Urinary bladder (tissue), 4 donors: ENCODE measurements around the gene HOXA4. TPM values are rescaled to one million over a fixed set of nuclear protein-coding genes. Genes with fewer than 3 reads are reported as not detected.

ENCODE experiments used
- DNase-seq: peaks from one replicate; pipeline ENCODE4 v3.0.0-alpha.2; 2015; ENCODE audit errors: extremely low spot score
- H3K27ac ChIP-seq: one replicate; pipeline ENCODE4 v1.5.1; 2013; ENCODE audit warnings: low read depth, mild to moderate bottlenecking, moderate library complexity
- H3K36me3 ChIP-seq: one replicate; pipeline ENCODE4 v1.6.1; 2013; ENCODE audit warnings: mild to moderate bottlenecking, moderate library complexity; ENCODE audit not compliant: insufficient read depth
- H3K4me1 ChIP-seq: one replicate; pipeline ENCODE4 v1.6.1; 2013; ENCODE audit warnings: mild to moderate bottlenecking, moderate library complexity; ENCODE audit not compliant: insufficient read depth
- H3K4me3 ChIP-seq: one replicate; pipeline ENCODE4 v1.5.1; 2013; ENCODE audit warnings: low read depth, low read length
- WGBS: extraction: QIAGEN DNeasy Blood & Tissue Kit; methylation state at CpG from one replicate; pipeline ENCODE4 v1.1.7; 2013; 5-methylcytosine and 5-hydroxymethylcytosine counted together
- polyA plus RNA-seq: library from polyadenylated mRNA; stranded (reverse); fragments of 200-250 nt; gene quantifications from one replicate; pipeline ENCODE4 v1.2.3, GENCODE V29; 2013
- total RNA-seq: library from RNA; depleted of rRNA; stranded (reverse); fragments of >200 nt; gene quantifications from one replicate; pipeline ENCODE4 v1.2.3, GENCODE V29; 2014
- donor health status: healthy with polysubstance abuse.
- donor health status: healthy.

The HOXA4 gene
- 1.0 TPM for total RNA-seq
- polyA plus RNA-seq = 6.0 TPM

GRCh38 chr7:27130540-27131389 is at the start of gene HOXA4:
HOXA4 (minus strand) TSS chr7:27130757; CDS start chr7:27130733, 24 bp downstream.
- peak; percentile 82 for DNase-seq
- 3% methylated on average over 67 of the region's 67 CpGs for WGBS
- H3K27ac ChIP-seq = peak within 1 kb of the TSS; percentile 60
- no peaks in the 10 kb centered on the region for H3K36me3 ChIP-seq
- peak within 1 kb of the TSS; percentile 89 for H3K4me3 ChIP-seq
- H3K4me1 ChIP-seq = peaks cover 3% of the 10 kb centered on the region

- Histone ChIP-seq H3K36me3 (no peaks in the 10 kb centered on the region), H3K4me3 (peak overlapping the region; percentile 47), H3K27ac (peak overlapping the region; percentile 90), H3K4me1 (no peaks in the 10 kb centered on the region)
- WGBS = 5% methylated on average over 56 of the region's 56 CpGs
- DNase-seq = no peak
These were observed 49.2 kb upstream of the HOXA4 start for GRCh38 chr7:27179503-27180430.

- Histone ChIP-seq H3K36me3 (no peaks in the 10 kb centered on the region), H3K4me1 (no peaks in the 10 kb centered on the region), H3K27ac (peak overlapping the region; percentile 90), H3K4me3 (peak overlapping the region; percentile 47)
- WGBS = 27% methylated on average over 14 of the region's 14 CpGs
- DNase-seq = no peak
These were observed 48.5 kb upstream of the HOXA4 start for GRCh38 chr7:27179030-27179429.

GRCh38 chr7:27178366-27178765 is 47.8 kb upstream of the HOXA4 start:
- Histone ChIP-seq H3K27ac (peak overlapping the region; percentile 64), H3K4me3 (peak overlapping the region; percentile 47), H3K4me1 (no peaks in the 10 kb centered on the region), H3K36me3 (no peaks in the 10 kb centered on the region)
- no peak for DNase-seq
- 34% methylated on average over 6 of the region's 6 CpGs for WGBS

GRCh38 chr7:27177795-27178320 is 47.3 kb upstream of the HOXA4 start:
- Histone ChIP-seq H3K36me3 (no peaks in the 10 kb centered on the region), H3K27ac (peak overlapping the region; percentile 95), H3K4me1 (no peaks in the 10 kb centered on the region), H3K4me3 (peak overlapping the region; percentile 47)
- 27% methylated on average over 5 of the region's 5 CpGs for WGBS
- DNase-seq = no peak

- no peaks in the 10 kb centered on the region for H3K4me1 ChIP-seq
These were observed 46.6 kb upstream of the HOXA4 start for GRCh38 chr7:27176962-27177794.

GRCh38 chr7:27176524-27176845 is 45.9 kb upstream of the HOXA4 start:
- peak overlapping the region; percentile 95 for H3K27ac ChIP-seq
- no peak for DNase-seq
- H3K36me3 ChIP-seq = no peaks in the 10 kb centered on the region
- H3K4me3 ChIP-seq = peak overlapping the region; percentile 41
- H3K4me1 ChIP-seq = no peaks in the 10 kb centered on the region
- WGBS = 37% methylated on average over 3 of the region's 3 CpGs

More at GRCh38 chr7:27176962-27177794, 46.6 kb upstream of the HOXA4 start:
- WGBS = 31% methylated on average over 22 of the region's 22 CpGs
- Histone ChIP-seq H3K4me3 (peak overlapping the region; percentile 47), H3K27ac (peak overlapping the region; percentile 95), H3K36me3 (no peaks in the 10 kb centered on the region)
- DNase-seq = no peak

GRCh38 chr7:27175626-27176523 is 45.3 kb upstream of the HOXA4 start:
- DNase-seq = no peak
- Histone ChIP-seq H3K36me3 (peaks cover 2% of the 10 kb centered on the region), H3K4me3 (peak overlapping the region; percentile 41), H3K27ac (peak overlapping the region; percentile 95), H3K4me1 (no peaks in the 10 kb centered on the region)
- 33% methylated on average over 40 of the region's 40 CpGs for WGBS

- peaks cover 2% of the 10 kb centered on the region for H3K36me3 ChIP-seq
- peak overlapping the region; percentile 83 for H3K4me3 ChIP-seq
- no peak for DNase-seq
- H3K4me1 ChIP-seq = no peaks in the 10 kb centered on the region
- peak overlapping the region; percentile 95 for H3K27ac ChIP-seq
- 52% methylated on average over 12 of the region's 12 CpGs for WGBS
These were observed 44.5 kb upstream of the HOXA4 start for GRCh38 chr7:27174874-27175625.

GRCh38 chr7:27173956-27174873 is 43.7 kb upstream of the HOXA4 start, which contains the start of gene HOXA10:
HOXA10 (minus strand) TSS chr7:27174320; CDS start chr7:27174306, 14 bp downstream.
- Histone ChIP-seq H3K4me3 (peak within 1 kb of the TSS; percentile 83), H3K36me3 (peaks cover 2% of the 10 kb centered on the region), H3K4me1 (no peaks in the 10 kb centered on the region), H3K27ac (peak within 1 kb of the TSS; percentile 95)
- 5% methylated on average over 82 of the region's 82 CpGs for WGBS
- DNase-seq = no peak

- DNase-seq = no peak
- H3K4me3 ChIP-seq = peak overlapping the region; percentile 83
- H3K36me3 ChIP-seq = peaks cover 2% of the 10 kb centered on the region
- H3K4me1 ChIP-seq = no peaks in the 10 kb centered on the region
- H3K27ac ChIP-seq = peak overlapping the region; percentile 95
- 0% methylated on average over 59 of the region's 59 CpGs for WGBS
These were observed 43.0 kb upstream of the HOXA4 start for GRCh38 chr7:27173511-27173955.
